Body of pancreas (tissue), 4 donors: ENCODE results near the gene LRFN2.

Experiments
- POLR2A ChIP-seq, 3 donors: fragments of 450-650 bp; IDR thresholded peaks; one replicate each; pipeline ENCODE4 v1.6.1; 2016; ENCODE audit warnings: antibody characterized with exemption in 3 of 3, mild to moderate bottlenecking in 2 of 3
- TF ChIP-seq, protein P1 (sequence below), 7 experiments: fragments of 450-650 bp in 4 of 7; fragments of 200-600 bp in 3 of 7; sonication (generic) in 3 of 7; IDR thresholded peaks; one replicate each; pipeline ENCODE4 v1.5.1; 2016 to 2019; ENCODE audit warnings: antibody characterized with exemption in 7 of 7

DNA sequence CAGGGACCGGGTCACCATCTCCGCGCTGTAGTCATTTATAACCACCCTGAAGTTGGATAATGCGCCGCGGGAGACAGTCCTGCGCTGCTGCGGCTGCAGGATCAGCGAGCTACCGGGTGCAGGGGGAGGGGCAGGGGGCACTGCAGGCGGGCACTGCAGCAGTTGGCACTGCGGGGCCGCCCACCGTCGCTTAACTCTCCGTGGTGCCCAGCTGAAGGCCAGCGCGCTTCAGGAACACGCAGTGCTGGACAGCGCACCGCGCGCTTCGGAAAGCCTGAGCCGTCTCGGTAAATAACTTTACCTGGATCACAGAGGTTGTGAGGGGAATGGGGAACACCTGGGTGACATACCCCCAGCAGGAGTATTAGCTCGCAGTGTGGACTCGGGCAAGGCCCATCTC, 12.4 kb upstream of the LRFN2 start:
- TF ChIP-seq, protein P1, sequence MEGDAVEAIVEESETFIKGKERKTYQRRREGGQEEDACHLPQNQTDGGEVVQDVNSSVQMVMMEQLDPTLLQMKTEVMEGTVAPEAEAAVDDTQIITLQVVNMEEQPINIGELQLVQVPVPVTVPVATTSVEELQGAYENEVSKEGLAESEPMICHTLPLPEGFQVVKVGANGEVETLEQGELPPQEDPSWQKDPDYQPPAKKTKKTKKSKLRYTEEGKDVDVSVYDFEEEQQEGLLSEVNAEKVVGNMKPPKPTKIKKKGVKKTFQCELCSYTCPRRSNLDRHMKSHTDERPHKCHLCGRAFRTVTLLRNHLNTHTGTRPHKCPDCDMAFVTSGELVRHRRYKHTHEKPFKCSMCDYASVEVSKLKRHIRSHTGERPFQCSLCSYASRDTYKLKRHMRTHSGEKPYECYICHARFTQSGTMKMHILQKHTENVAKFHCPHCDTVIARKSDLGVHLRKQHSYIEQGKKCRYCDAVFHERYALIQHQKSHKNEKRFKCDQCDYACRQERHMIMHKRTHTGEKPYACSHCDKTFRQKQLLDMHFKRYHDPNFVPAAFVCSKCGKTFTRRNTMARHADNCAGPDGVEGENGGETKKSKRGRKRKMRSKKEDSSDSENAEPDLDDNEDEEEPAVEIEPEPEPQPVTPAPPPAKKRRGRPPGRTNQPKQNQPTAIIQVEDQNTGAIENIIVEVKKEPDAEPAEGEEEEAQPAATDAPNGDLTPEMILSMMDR (IDR thresholded peaks at IDR 0.05), result no peak
- TF ChIP-seq POLR2A (IDR thresholded peaks at IDR 0.05), result no peak
